Activated gamma-delta T cell treated with Interleukin-2 at 50 U/mL for 16 hours (primary cell): ENCODE results near the gene TMTC4.
"Not testable (repeated sequence)": the region's sequence is repeated elsewhere in the genome, so short reads cannot be mapped to it uniquely, and the experiment has no call there.

Experiments
- DNase-seq: peaks from one replicate; pipeline ENCODE4 v3.0.0-alpha.2; 2020

TMTC4 gene

GRCh38 chr13:100674572-100674871, at the start of gene TMTC4:
Gene TMTC4, minus strand, starts transcription at chr13:100674795. Its CDS starts 4,433 bp downstream, at chr13:100670362.
- DNase-seq, result no peak

GRCh38 chr13:100722517-100722916, 47.9 kb upstream of the TMTC4 start:
- DNase-seq, result no peak

GRCh38 chr13:100721885-100722512, 47.4 kb upstream of the TMTC4 start:
- peak; percentile 48 for DNase-seq

GRCh38 chr13:100715604-100716003, 41.0 kb upstream of the TMTC4 start:
- no peak for DNase-seq

GRCh38 chr13:100714478-100714877, 39.9 kb upstream of the TMTC4 start:
- DNase-seq, result no peak

- DNase-seq, result no peak
Observed at GRCh38 chr13:100710176-100710575, 35.6 kb upstream of the TMTC4 start.

GRCh38 chr13:100707818-100708740, 33.5 kb upstream of the TMTC4 start:
- no peak for DNase-seq

GRCh38 chr13:100698331-100698730, 23.7 kb upstream of the TMTC4 start:
- DNase-seq, result not testable (repeated sequence)

- no peak for DNase-seq
Observed at GRCh38 chr13:100695509-100695773, 20.8 kb upstream of the TMTC4 start.

- DNase-seq, result no peak
Observed at GRCh38 chr13:100694722-100695508, 20.3 kb upstream of the TMTC4 start.

GRCh38 chr13:100689191-100689590, 14.6 kb upstream of the TMTC4 start:
- DNase-seq, result no peak

GRCh38 chr13:100680131-100680530, 5.5 kb upstream of the TMTC4 start:
- no peak for DNase-seq

- not testable (repeated sequence) for DNase-seq
Observed at GRCh38 chr13:100677128-100677527, 2.5 kb upstream of the TMTC4 start.

GRCh38 chr13:100675661-100676129, 1.1 kb upstream of the TMTC4 start:
- DNase-seq, result no peak

GRCh38 chr13:100674872-100675660, 471 bp upstream of the TMTC4 start:
- DNase-seq, result peak; percentile 100

GRCh38 chr13:100673713-100674571, 653 bp downstream of the TMTC4 start:
- DNase-seq, result peak; percentile 43

- no peak for DNase-seq
Observed at GRCh38 chr13:100673376-100673712, 1.3 kb downstream of the TMTC4 start.

GRCh38 chr13:100671389-100672182, 3.0 kb downstream of the TMTC4 start:
- DNase-seq, result no peak

- no peak for DNase-seq
Observed at GRCh38 chr13:100668408-100668807, 6.2 kb downstream of the TMTC4 start.

GRCh38 chr13:100667894-100668293, 6.7 kb downstream of the TMTC4 start:
- DNase-seq, result no peak

- DNase-seq, result no peak
Observed at GRCh38 chr13:100666124-100666523, 8.5 kb downstream of the TMTC4 start.
